Kidney epithelial cell (primary cell): ENCODE data around the gene TSPAN13. TPM values are rescaled to one million over a fixed set of nuclear protein-coding genes. Genes with fewer than 3 reads are reported as not detected.

ENCODE experiments used
- DNase-seq: peaks from one replicate; pipeline ENCODE4 v3.0.0-alpha.2; 2010; ENCODE audit warnings: low read depth
- H3K27me3 ChIP-seq: 2 replicates; pipeline ENCODE4 v1.6.0; 2011; ENCODE audit warnings: low read length; ENCODE audit not compliant: control insufficient read depth, insufficient read depth
- H3K36me3 ChIP-seq: 2 replicates; pipeline ENCODE4 v1.5.1; 2011; ENCODE audit warnings: low read length; ENCODE audit not compliant: control insufficient read depth, insufficient read depth
- H3K4me3 ChIP-seq: 2 replicates; pipeline ENCODE4 v1.5.1; 2011; ENCODE audit warnings: low read depth, mild to moderate bottlenecking, control low read depth, low read length
- CTCF ChIP-seq: IDR thresholded peaks from 2 replicates; pipeline ENCODE4 v1.5.1; 2011; ENCODE audit warnings: mild to moderate bottlenecking, moderate library complexity, low read length, control low read depth, inconsistent platforms; ENCODE audit not compliant: insufficient read depth, poor library complexity, severe bottlenecking
- total RNA-seq: library from RNA; depleted of rRNA; stranded (reverse); fragments of >200 nt; gene quantifications from 2 replicates; pipeline ENCODE4 v1.2.3, GENCODE V29; 2015

Gene TSPAN13
- total RNA-seq, 1 donor from 2014 or later: 15.5 TPM

DNA sequence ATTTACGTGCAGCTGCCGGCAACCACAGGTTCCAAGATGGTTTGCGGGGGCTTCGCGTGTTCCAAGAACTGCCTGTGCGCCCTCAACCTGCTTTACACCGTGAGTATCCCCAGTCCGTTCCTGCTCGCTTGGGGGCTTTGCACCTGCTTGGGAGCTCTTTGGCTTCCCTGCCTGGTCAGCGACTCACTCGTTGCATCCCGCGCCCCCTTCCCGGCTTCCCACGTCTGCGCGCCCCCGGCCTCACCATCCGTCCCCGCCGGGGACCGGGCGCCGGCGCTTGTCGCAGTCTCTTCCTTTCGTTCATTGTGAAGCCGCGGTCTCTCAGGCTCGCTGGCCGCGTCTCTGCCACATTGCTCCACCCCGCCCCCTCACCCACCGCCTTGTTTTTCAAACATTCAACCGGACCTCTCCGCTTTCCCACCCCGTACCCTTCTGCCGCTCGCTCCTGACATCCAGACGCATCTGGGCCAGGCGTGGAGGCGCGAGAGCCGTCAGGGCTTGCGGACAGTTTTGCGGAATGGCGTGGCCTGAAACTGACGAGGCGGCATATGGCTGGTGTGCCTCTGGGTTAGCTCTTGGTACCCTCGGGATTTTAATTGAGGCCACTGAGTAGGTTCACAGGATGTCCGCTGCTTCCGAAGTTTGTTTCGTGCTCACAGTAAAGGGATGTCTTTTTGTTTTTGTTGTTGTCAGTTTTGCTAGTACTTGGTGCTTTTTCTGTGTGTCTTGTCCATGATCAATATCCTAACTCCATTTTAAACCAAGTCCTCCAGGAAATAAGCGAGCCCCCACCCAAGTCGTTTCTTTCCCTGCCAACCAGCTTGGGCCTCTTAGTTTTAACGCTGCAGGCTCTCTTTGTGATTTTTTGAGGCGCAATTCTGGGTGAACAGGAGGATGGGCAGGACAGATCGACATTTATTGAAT is 639 bp downstream of the TSPAN13 start:
- no peaks in the 10 kb centered on the region for H3K27me3 ChIP-seq
- H3K4me3 ChIP-seq: peak overlapping the region; percentile 87
- TF ChIP-seq CTCF: no peak
- no peaks in the 10 kb centered on the region for H3K36me3 ChIP-seq
- DNase-seq: no peak

- Histone ChIP-seq H3K36me3 (no peaks in the 10 kb centered on the region), H3K4me3 (peak overlapping the region; percentile 87), H3K27me3 (no peaks in the 10 kb centered on the region)
- no peak for TF ChIP-seq CTCF
- no peak for DNase-seq
Measured at GRCh38 chr7:16754856-16755317, 1.3 kb downstream of the TSPAN13 start.

DNA sequence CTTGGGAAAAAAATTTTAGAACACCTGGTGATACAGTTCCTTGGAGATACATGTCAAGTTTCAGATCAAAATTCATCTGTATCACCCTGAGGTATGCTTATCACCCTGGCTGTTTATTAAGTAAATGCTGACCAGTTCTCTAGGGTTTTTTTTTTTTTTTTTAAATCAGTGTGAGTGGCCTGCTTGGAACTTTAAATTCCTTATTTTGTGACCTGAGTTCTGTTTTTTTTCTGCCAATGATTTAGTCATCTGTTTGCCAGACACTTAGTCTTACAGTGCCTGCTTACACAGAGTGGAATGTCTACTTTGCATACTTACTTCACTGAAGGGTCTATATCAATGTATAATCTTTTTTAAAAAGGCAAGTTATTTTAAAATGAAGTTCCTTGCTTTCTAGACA is 1.8 kb downstream of the TSPAN13 start:
- H3K4me3 ChIP-seq: no peak overlapping the region

GRCh38 chr7:16758036-16758435 is 4.5 kb downstream of the TSPAN13 start:
- H3K27me3 ChIP-seq: no peaks in the 10 kb centered on the region
- no peaks in the 10 kb centered on the region for H3K36me3 ChIP-seq
- DNase-seq: no peak
- no peak overlapping the region for H3K4me3 ChIP-seq
- no peak for TF ChIP-seq CTCF

More for the DNA sequence above, 1.8 kb downstream of the TSPAN13 start:
- no peak for TF ChIP-seq CTCF
- Histone ChIP-seq H3K36me3 (no peaks in the 10 kb centered on the region), H3K27me3 (no peaks in the 10 kb centered on the region)
- no peak for DNase-seq

GRCh38 chr7:16758631-16759611 is 5.4 kb downstream of the TSPAN13 start:
- DNase-seq: no peak
- Histone ChIP-seq H3K4me3 (no peak overlapping the region), H3K27me3 (no peaks in the 10 kb centered on the region), H3K36me3 (no peaks in the 10 kb centered on the region)
- no peak for TF ChIP-seq CTCF
